ENCODE measurements around the gene BRAT1. TPM values are rescaled to one million over a fixed set of nuclear protein-coding genes. Genes with fewer than 3 reads are reported as not detected.
"Not testable (repeated sequence)": the region's sequence is repeated elsewhere in the genome, so short reads cannot be mapped to it uniquely, and the experiment has no call there.

BRAT1 gene
- total and polyA plus RNA-seq, 7 experiments from 2014 or later = 23.4 to 58.9 (median 37.0) TPM

DNA sequence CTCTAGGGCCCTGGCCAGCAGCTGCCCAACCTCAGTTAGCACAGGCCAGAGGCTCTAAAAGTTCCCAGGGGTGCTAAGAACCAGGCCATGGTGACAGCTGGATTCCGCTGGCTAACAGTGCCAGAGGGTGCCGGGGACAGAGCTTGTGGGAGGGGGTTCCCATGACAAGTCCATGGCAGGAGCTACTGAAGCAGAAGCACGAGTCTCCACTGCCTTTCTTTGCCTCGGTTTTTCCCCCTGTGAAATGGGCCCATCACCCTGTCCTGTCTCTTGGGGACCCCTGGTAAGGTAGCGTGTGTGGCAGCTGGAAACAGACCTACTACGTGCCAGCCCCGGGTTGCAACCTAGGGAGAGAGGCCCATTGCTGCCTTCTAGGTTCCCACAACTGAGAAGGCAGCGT, 22.5 kb downstream of the BRAT1 start:
- H3K4me1 Mint-ChIP-seq = peaks cover 19 to 36% (median 32%) of the 10 kb centered on the region in 7 donors
- ATAC-seq; POLR2A ChIA-PET; H3K9me3 Mint-ChIP-seq; H3K27ac ChIP-seq (ENCODE audit: low read depth, low read length); H3K9me3 ChIP-seq (ENCODE audit: control insufficient read depth in 2 of 3, low read length in 3 of 3); H3K27ac Mint-ChIP-seq; H3K27me3 Mint-ChIP-seq; intact Hi-C loops (cut with micrococcal nuclease); H3K4me3 ChIP-seq (ENCODE audit: low read length); CTCF ChIA-PET; H3K36me3 Mint-ChIP-seq; H3K4me3 Mint-ChIP-seq; H3K27me3 ChIP-seq (ENCODE audit: control insufficient read depth in 2 of 2, insufficient read depth in 2 of 2, low read length in 2 of 2): not testable (repeated sequence)
- Histone ChIP-seq H3K36me3 (ENCODE audit: control insufficient read depth in 2 of 3, insufficient read depth in 3 of 3, low read length in 3 of 3) (peaks cover 0 to 11% (median 0%) of the 10 kb centered on the region in 3 experiments), H3K4me1 (ENCODE audit: control insufficient read depth in 2 of 2, insufficient read depth in 2 of 2, low read length in 2 of 2) (peaks cover 31 to 32% of the 10 kb centered on the region in 2 donors)
- peak in 1 of 9 donors; percentile 7 for DNase-seq

DNA sequence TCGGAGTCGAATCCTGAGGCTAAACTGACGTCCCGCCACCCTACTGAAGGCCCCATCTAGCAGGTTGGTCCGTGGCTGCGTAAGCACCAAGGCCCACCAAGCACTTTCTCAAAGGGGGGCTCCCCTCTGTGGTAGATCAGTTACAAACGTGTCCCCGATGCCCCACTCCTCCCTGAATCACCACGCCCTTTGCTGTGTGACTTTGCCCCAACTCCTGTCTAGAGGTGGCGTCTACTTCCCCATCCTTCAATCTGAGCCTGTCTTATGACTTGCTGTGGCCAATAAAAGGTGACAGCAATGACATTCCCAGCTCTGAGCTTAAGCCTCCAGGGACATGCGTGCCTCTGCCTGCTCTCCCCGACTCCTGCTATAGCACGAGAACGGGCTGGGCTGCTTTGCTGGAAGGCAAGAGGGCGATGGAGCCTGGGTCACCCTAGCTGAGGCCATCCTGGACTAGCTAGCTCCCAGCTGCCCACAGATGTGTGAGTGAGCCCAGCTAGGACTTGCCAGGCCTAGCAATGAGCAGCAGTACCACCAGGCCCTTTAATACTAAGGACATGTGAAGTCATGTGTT, 23.0 kb downstream of the BRAT1 start:
- H3K36me3 Mint-ChIP-seq; H3K9me3 ChIP-seq (ENCODE audit: control insufficient read depth in 2 of 3, low read length in 3 of 3); POLR2A ChIA-PET; H3K27ac ChIP-seq (ENCODE audit: low read depth, low read length); H3K27me3 ChIP-seq (ENCODE audit: control insufficient read depth in 2 of 2, insufficient read depth in 2 of 2, low read length in 2 of 2); H3K27me3 Mint-ChIP-seq; intact Hi-C loops (cut with micrococcal nuclease); H3K9me3 Mint-ChIP-seq; ATAC-seq; CTCF ChIA-PET; H3K4me3 ChIP-seq (ENCODE audit: low read length): not testable (repeated sequence)
- Histone ChIP-seq H3K4me1 (ENCODE audit: control insufficient read depth in 2 of 2, insufficient read depth in 2 of 2, low read length in 2 of 2) (peaks cover 37% of the 10 kb centered on the region in 2 donors), H3K36me3 (ENCODE audit: control insufficient read depth in 2 of 3, insufficient read depth in 3 of 3, low read length in 3 of 3) (peaks cover 0 to 14% (median 0%) of the 10 kb centered on the region in 3 experiments)
- peak in 1 of 9 donors; percentile 27 for DNase-seq
- Mint-ChIP-seq H3K4me3 (peak overlapping the region in 1 of 10 donors; percentile 42), H3K27ac (peak overlapping the region in 7 of 9 donors; percentile 8 to 81 (median 57)), H3K4me1 (peaks cover 24 to 41% (median 37%) of the 10 kb centered on the region in 7 donors)

DNA sequence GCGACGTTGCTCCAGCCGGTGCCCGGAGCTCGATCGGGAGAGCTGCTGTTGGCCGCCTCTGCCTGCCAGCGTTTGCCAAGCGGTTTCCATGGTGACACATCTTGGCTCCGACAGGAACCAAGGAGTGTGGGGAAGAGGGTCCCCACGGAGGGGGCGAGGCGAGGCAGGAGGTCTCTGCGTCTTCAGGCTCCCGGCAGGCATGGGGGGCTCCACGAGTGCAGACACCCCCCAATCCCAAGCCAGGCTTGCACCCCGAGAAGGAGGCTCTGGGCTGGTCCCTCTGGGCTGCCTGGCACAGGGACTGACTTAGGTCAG, 23.6 kb downstream of the BRAT1 start:
- Histone ChIP-seq H3K36me3 (ENCODE audit: control insufficient read depth in 2 of 3, insufficient read depth in 3 of 3, low read length in 3 of 3) (peaks cover 0 to 19% (median 5%) of the 10 kb centered on the region in 3 experiments), H3K4me1 (ENCODE audit: control insufficient read depth in 2 of 2, insufficient read depth in 2 of 2, low read length in 2 of 2) (peaks cover 40 to 42% of the 10 kb centered on the region in 2 donors)
- H3K9me3 Mint-ChIP-seq; intact Hi-C loops (cut with micrococcal nuclease); H3K9me3 ChIP-seq (ENCODE audit: control insufficient read depth in 2 of 3, low read length in 3 of 3); H3K4me3 Mint-ChIP-seq; DNase-seq; H3K27ac ChIP-seq (ENCODE audit: low read depth, low read length); H3K27me3 ChIP-seq (ENCODE audit: control insufficient read depth in 2 of 2, insufficient read depth in 2 of 2, low read length in 2 of 2); H3K4me3 ChIP-seq (ENCODE audit: low read length); CTCF ChIA-PET; H3K27me3 Mint-ChIP-seq; ATAC-seq; H3K36me3 Mint-ChIP-seq: not testable (repeated sequence)
- Mint-ChIP-seq H3K4me1 (peaks cover 29 to 45% (median 43%) of the 10 kb centered on the region in 7 donors), H3K27ac (peak overlapping the region in 1 of 9 donors; percentile 42)
- POLR2A ChIA-PET = interaction anchor here (15.7 kb wide), 1 partner anchor 21 kb away, joined by 401 read pairs; no protein-coding TSS in a partner anchor

DNA sequence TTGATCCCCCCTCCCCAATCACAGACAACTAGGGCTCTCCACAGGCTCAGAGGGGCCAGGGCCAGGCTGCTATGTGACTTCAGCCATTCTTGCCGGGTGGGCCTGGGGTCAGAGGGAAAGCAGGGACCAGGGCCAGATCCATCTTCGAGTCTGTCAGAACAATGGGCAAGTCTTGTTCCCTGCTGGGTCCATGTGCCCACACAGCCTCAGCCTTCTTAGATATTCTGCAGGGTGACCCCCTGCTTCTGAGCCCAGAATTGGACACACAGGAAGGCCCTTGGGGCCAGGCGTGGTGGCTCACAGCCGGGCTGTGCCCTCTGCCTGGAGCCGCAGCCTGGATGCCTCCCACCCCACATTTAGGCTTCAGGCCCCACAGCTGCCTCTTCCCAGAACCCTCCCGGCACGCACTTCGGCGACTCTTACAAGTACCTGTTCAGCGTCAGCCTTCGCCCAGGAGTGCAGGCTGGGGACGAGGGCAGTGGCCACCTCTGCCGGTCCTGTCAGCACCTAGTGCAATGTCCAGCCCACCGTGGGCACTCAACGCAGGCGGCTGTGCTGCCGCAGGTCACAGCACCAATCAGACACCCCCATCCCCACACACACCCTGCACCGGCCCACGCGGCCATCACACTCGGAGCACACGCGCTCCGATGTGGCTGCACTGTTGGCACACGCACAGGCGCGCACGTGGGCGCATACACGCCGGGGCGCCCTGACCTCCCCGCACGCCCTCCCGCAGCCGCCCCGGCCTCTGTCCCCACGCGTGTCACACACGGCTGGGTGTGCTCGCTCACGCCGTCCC, 24.1 kb downstream of the BRAT1 start:
- POLR2A ChIA-PET = interaction anchor here (0.7 to 15.7 kb wide), 9 partner anchors 8 to 177 kb away, joined by 3 to 401 read pairs (median 3); partner anchors contain the start of gene BRAT1
- Mint-ChIP-seq H3K4me3 (peak overlapping the region; percentile 65 to 82 (median 76)), H3K27ac (peak overlapping the region; percentile 84 to 96 (median 92)), H3K4me1 (peaks cover 29 to 51% (median 47%) of the 10 kb centered on the region in 7 donors)
- ATAC-seq; H3K9me3 Mint-ChIP-seq; H3K9me3 ChIP-seq (ENCODE audit: control insufficient read depth in 2 of 3, low read length in 3 of 3); H3K27me3 ChIP-seq (ENCODE audit: control insufficient read depth in 2 of 2, insufficient read depth in 2 of 2, low read length in 2 of 2); H3K4me3 ChIP-seq (ENCODE audit: low read length); H3K27me3 Mint-ChIP-seq; CTCF ChIA-PET; H3K36me3 Mint-ChIP-seq: not testable (repeated sequence)
- DNase-seq = peak in 2 of 9 donors; percentile 13 to 21
- intact Hi-C loops (cut with micrococcal nuclease) = loop anchor here (1.0 kb wide), 5 partner anchors 9 to 100 kb away; partner anchors contain the start of genes BRAT1 (in 1 of the 2), LFNG (in 1 of the 2) and TTYH3 (in 1 of the 2)
- H3K27ac ChIP-seq (ENCODE audit: low read depth, low read length) = peak overlapping the region; percentile 76
- H3K36me3 ChIP-seq (ENCODE audit: control insufficient read depth in 2 of 3, insufficient read depth in 3 of 3, low read length in 3 of 3) = peaks cover 0 to 25% (median 10%) of the 10 kb centered on the region in 3 experiments
- peaks cover 40 to 48% of the 10 kb centered on the region in 2 donors for H3K4me1 ChIP-seq (ENCODE audit: control insufficient read depth in 2 of 2, insufficient read depth in 2 of 2, low read length in 2 of 2)

DNA sequence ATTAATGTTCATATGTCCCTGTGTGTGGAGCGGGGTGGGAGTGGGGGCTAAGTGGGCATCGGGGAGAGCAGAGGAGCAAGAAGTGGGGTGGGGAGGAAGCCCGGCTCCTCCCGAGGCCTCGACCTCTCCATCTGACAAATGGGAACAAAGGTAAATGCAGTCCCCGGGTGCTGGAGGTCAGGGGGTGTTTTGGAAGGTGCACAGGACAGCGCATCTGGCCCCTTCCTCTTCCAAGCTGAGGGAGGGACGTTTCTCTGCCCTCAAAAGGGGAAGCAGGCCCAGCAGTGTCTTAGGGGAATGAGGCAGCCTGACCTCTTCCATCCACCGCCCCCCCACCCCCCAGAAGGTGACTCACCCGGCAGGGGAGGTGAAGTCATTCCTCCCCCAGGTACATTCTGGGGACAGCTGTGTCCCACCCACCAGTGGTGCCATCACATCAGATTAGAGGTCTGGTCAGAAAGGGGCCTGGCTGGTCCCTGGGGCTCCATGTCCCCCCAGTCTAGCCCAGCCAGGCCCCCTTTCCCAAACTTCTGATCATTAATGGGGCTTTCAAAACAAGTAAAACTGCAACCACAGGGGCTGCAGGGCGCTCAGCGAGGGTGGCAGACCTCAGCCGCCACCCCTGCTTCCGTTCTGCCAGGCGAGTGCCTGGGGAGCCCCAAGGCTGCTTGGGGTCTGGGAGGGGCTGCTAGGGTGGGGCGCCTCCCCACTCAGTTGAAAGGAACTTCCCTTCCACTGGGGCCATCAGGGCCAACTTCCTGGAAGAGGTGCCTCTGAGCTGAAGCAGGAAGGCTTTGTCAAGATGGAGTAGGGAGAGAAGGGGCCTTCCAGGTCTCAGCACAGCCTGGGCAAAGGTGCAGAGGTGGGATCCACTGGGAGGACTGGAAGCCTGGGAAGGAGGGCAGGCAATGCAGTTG, 25.0 kb downstream of the BRAT1 start:
- H3K4me1 ChIP-seq (ENCODE audit: control insufficient read depth in 2 of 2, insufficient read depth in 2 of 2, low read length in 2 of 2) = peaks cover 40 to 57% of the 10 kb centered on the region in 2 donors
- H3K9me3 Mint-ChIP-seq = no peaks in the 10 kb centered on the region
- peak overlapping the region; percentile 76 for H3K27ac ChIP-seq (ENCODE audit: low read depth, low read length)
- peaks cover 33 to 58% (median 45%) of the 10 kb centered on the region in 7 donors for H3K4me1 Mint-ChIP-seq
- intact Hi-C loops (cut with micrococcal nuclease) = loop anchor here (1.0 kb wide), 5 partner anchors 8 to 101 kb away; partner anchors contain the start of genes BRAT1 (in 1 of the 2), LFNG (in 1 of the 2) and TTYH3 (in 1 of the 2)
- no peaks in the 10 kb centered on the region for H3K27me3 ChIP-seq (ENCODE audit: control insufficient read depth in 2 of 2, insufficient read depth in 2 of 2, low read length in 2 of 2)
- peak overlapping the region; percentile 84 to 96 (median 92) for H3K27ac Mint-ChIP-seq
- H3K9me3 ChIP-seq (ENCODE audit: control insufficient read depth in 2 of 3, low read length in 3 of 3) = no peaks in the 10 kb centered on the region
- ChIA-PET POLR2A (interaction anchor here (0.7 to 15.7 kb wide), 13 partner anchors 9 to 176 kb away, joined by 3 to 401 read pairs (median 4); partner anchors contain the start of genes BRAT1, IQCE and LFNG), CTCF (no interaction called here)
- ATAC-seq (peak; percentile 72), DNase-seq (peak; percentile 59 to 85 (median 79))
- H3K36me3 ChIP-seq (ENCODE audit: control insufficient read depth in 2 of 3, insufficient read depth in 3 of 3, low read length in 3 of 3) = peaks cover 0 to 33% (median 17%) of the 10 kb centered on the region in 3 experiments
- H3K27me3 Mint-ChIP-seq = no peaks in the 10 kb centered on the region
- peak overlapping the region; percentile 57 for H3K4me3 ChIP-seq (ENCODE audit: low read length)
- peaks cover 0 to 14% (median 0%) of the 10 kb centered on the region in 5 donors for H3K36me3 Mint-ChIP-seq
- H3K4me3 Mint-ChIP-seq = peak overlapping the region; percentile 65 to 82 (median 76)

Measured in naive thymus-derived CD4-positive, alpha-beta T cell (primary cell).